Sigmoid colon (tissue), 4 donors: ENCODE results near the gene KLK14.

Experiments used
- CTCF ChIP-seq, 4 experiments: fragments of 450-650 bp in 3 of 4; fragments of 200-600 bp in 1 of 4; IDR thresholded peaks; one replicate each; pipeline ENCODE4 v1.5.1; 2016 to 2019; ENCODE audit warnings: antibody characterized with exemption in 4 of 4, mild to moderate bottlenecking in 3 of 4, moderate library complexity in 2 of 4
- EP300 ChIP-seq, 4 donors: sonication (generic); formaldehyde crosslinking; IDR thresholded peaks; one replicate each; pipeline ENCODE4 v1.6.1; 2017; ENCODE audit warnings: antibody characterized with exemption in 4 of 4
- POLR2AphosphoS5 ChIP-seq, 4 donors: sonication (generic); formaldehyde crosslinking; IDR thresholded peaks; one replicate each; pipeline ENCODE4 v1.6.1; 2017; ENCODE audit warnings: antibody characterized with exemption in 4 of 4

GRCh38 chr19:51097796-51098195 is 15.1 kb upstream of the KLK14 start:
- TF ChIP-seq CTCF (IDR thresholded peaks at IDR 0.05) (no peak), POLR2AphosphoS5 (IDR thresholded peaks at IDR 0.05) (no peak), EP300 (IDR thresholded peaks at IDR 0.05) (no peak)
